ENCODE data around the gene GAGE1. TPM values are rescaled to one million over a fixed set of nuclear protein-coding genes. Genes with fewer than 3 reads are reported as not detected.
"Not testable (repeated sequence)": the region's sequence is repeated elsewhere in the genome, so short reads cannot be mapped to it uniquely, and the experiment has no call there.

The GAGE1 gene
- total RNA-seq (ENCODE audit: low replicate concordance), result not detected in 2 replicates

- not testable (repeated sequence) for H3K27ac Mint-ChIP-seq; H3K27ac ChIP-seq; H3K4me1 Mint-ChIP-seq; H3K4me2 ChIP-seq; H3K9me3 Mint-ChIP-seq; H3K79me2 ChIP-seq (ENCODE audit: low read depth); H3K4me3 ChIP-seq; H3K4me1 ChIP-seq; H3K27me3 Mint-ChIP-seq (ENCODE audit: insufficient read depth, low read depth); H4K20me1 ChIP-seq (ENCODE audit: low read depth); H3K36me3 ChIP-seq; DNase-seq (ENCODE audit: low spot score); H3F3A ChIP-seq (ENCODE audit: low read depth); H3K36me3 Mint-ChIP-seq; H3K9me3 ChIP-seq (ENCODE audit: low read depth); H3K4me3 Mint-ChIP-seq; H3K27me3 ChIP-seq; H3K9ac ChIP-seq; H2AFZ ChIP-seq (replicated peaks)
Measured at GRCh38 chrX:49598720-49599119, at the start of gene GAGE1. TSS of gene GAGE1 (plus strand) at chrX:49599020. CDS start at chrX:49600175, 1,155 bp downstream.

- not testable (repeated sequence) for H3K9me3 Mint-ChIP-seq; H3K4me3 Mint-ChIP-seq; H3K79me2 ChIP-seq (ENCODE audit: low read depth); H3K9ac ChIP-seq; H3K4me3 ChIP-seq; H3K27me3 ChIP-seq; H3K27ac ChIP-seq; H4K20me1 ChIP-seq (ENCODE audit: low read depth); H3K36me3 Mint-ChIP-seq; H3K4me1 ChIP-seq; H2AFZ ChIP-seq (replicated peaks); H3K36me3 ChIP-seq; H3K27me3 Mint-ChIP-seq (ENCODE audit: insufficient read depth, low read depth); H3F3A ChIP-seq (ENCODE audit: low read depth); H3K9me3 ChIP-seq (ENCODE audit: low read depth); H3K4me1 Mint-ChIP-seq; DNase-seq (ENCODE audit: low spot score); H3K4me2 ChIP-seq; H3K27ac Mint-ChIP-seq
Measured at GRCh38 chrX:49550989-49551388, 47.8 kb upstream of the GAGE1 start, which contains the start of gene GAGE12E. TSS of gene GAGE12E (plus strand) at chrX:49551289. CDS start at chrX:49552444, 1,155 bp downstream.

GRCh38 chrX:49560542-49560941 is 38.3 kb upstream of the GAGE1 start, which contains the start of gene GAGE12F:
TSS of gene GAGE12F (plus strand) at chrX:49560842. CDS start at chrX:49561997, 1,155 bp downstream.
- not testable (repeated sequence) for H3K4me2 ChIP-seq; H3K27me3 Mint-ChIP-seq (ENCODE audit: insufficient read depth, low read depth); H3K9me3 ChIP-seq (ENCODE audit: low read depth); H3F3A ChIP-seq (ENCODE audit: low read depth); H3K4me1 ChIP-seq; H4K20me1 ChIP-seq (ENCODE audit: low read depth); H3K27me3 ChIP-seq; H3K27ac Mint-ChIP-seq; H2AFZ ChIP-seq (replicated peaks); H3K4me1 Mint-ChIP-seq; H3K36me3 Mint-ChIP-seq; DNase-seq (ENCODE audit: low spot score); H3K9ac ChIP-seq; H3K36me3 ChIP-seq; H3K9me3 Mint-ChIP-seq; H3K4me3 ChIP-seq; H3K4me3 Mint-ChIP-seq; H3K27ac ChIP-seq; H3K79me2 ChIP-seq (ENCODE audit: low read depth)

- H3K27ac Mint-ChIP-seq; H4K20me1 ChIP-seq (ENCODE audit: low read depth); H3K9ac ChIP-seq; H3K4me3 Mint-ChIP-seq; H3K4me1 ChIP-seq; H3K9me3 Mint-ChIP-seq; H3K36me3 ChIP-seq; H3K9me3 ChIP-seq (ENCODE audit: low read depth); H3K4me2 ChIP-seq; DNase-seq (ENCODE audit: low spot score); H3F3A ChIP-seq (ENCODE audit: low read depth); H3K79me2 ChIP-seq (ENCODE audit: low read depth); H3K36me3 Mint-ChIP-seq; H3K27ac ChIP-seq; H3K4me3 ChIP-seq; H3K27me3 ChIP-seq; H3K4me1 Mint-ChIP-seq; H2AFZ ChIP-seq (replicated peaks); H3K27me3 Mint-ChIP-seq (ENCODE audit: insufficient read depth, low read depth): not testable (repeated sequence)
Measured at GRCh38 chrX:49568728-49569127, 30.1 kb upstream of the GAGE1 start.

GRCh38 chrX:49569152-49569551 is 29.7 kb upstream of the GAGE1 start:
- H3K4me1 Mint-ChIP-seq, result not testable (repeated sequence)

GRCh38 chrX:49570100-49570499 is 28.7 kb upstream of the GAGE1 start, which contains the start of gene GAGE12G:
TSS of gene GAGE12G (plus strand) at chrX:49570400. CDS start at chrX:49571555, 1,155 bp downstream.
- H3K9me3 ChIP-seq (ENCODE audit: low read depth); H3K4me3 ChIP-seq; H3K27me3 Mint-ChIP-seq (ENCODE audit: insufficient read depth, low read depth); H3K4me1 Mint-ChIP-seq; H3K4me2 ChIP-seq; H3K27ac Mint-ChIP-seq; H3K9ac ChIP-seq; H2AFZ ChIP-seq (replicated peaks); H3K4me3 Mint-ChIP-seq; H3K27ac ChIP-seq; H4K20me1 ChIP-seq (ENCODE audit: low read depth); H3K79me2 ChIP-seq (ENCODE audit: low read depth); H3K36me3 ChIP-seq; DNase-seq (ENCODE audit: low spot score); H3K27me3 ChIP-seq; H3F3A ChIP-seq (ENCODE audit: low read depth); H3K36me3 Mint-ChIP-seq; H3K4me1 ChIP-seq; H3K9me3 Mint-ChIP-seq: not testable (repeated sequence)

More at GRCh38 chrX:49569152-49569551, 29.7 kb upstream of the GAGE1 start:
- not testable (repeated sequence) for H3K9ac ChIP-seq; H4K20me1 ChIP-seq (ENCODE audit: low read depth); H2AFZ ChIP-seq (replicated peaks); H3K4me3 ChIP-seq; H3F3A ChIP-seq (ENCODE audit: low read depth); H3K27me3 Mint-ChIP-seq (ENCODE audit: insufficient read depth, low read depth); H3K4me3 Mint-ChIP-seq; H3K36me3 ChIP-seq; H3K79me2 ChIP-seq (ENCODE audit: low read depth); DNase-seq (ENCODE audit: low spot score); H3K4me2 ChIP-seq; H3K4me1 ChIP-seq; H3K27ac Mint-ChIP-seq; H3K36me3 Mint-ChIP-seq; H3K9me3 Mint-ChIP-seq; H3K27me3 ChIP-seq; H3K27ac ChIP-seq; H3K9me3 ChIP-seq (ENCODE audit: low read depth)

GRCh38 chrX:49579649-49580048 is 19.2 kb upstream of the GAGE1 start, which contains the start of gene GAGE12H:
TSS of gene GAGE12H (plus strand) at chrX:49579949. CDS start at chrX:49581104, 1,155 bp downstream.
- not testable (repeated sequence) for H3K27ac Mint-ChIP-seq; H2AFZ ChIP-seq (replicated peaks); H3K4me3 Mint-ChIP-seq; H3F3A ChIP-seq (ENCODE audit: low read depth); H3K9me3 Mint-ChIP-seq; H3K27me3 ChIP-seq; H3K4me1 ChIP-seq; H3K9me3 ChIP-seq (ENCODE audit: low read depth); DNase-seq (ENCODE audit: low spot score); H3K79me2 ChIP-seq (ENCODE audit: low read depth); H3K4me3 ChIP-seq; H3K4me1 Mint-ChIP-seq; H3K36me3 Mint-ChIP-seq; H3K36me3 ChIP-seq; H4K20me1 ChIP-seq (ENCODE audit: low read depth); H3K27ac ChIP-seq; H3K4me2 ChIP-seq; H3K27me3 Mint-ChIP-seq (ENCODE audit: insufficient read depth, low read depth); H3K9ac ChIP-seq

- H3K27me3 ChIP-seq; H3K27me3 Mint-ChIP-seq (ENCODE audit: insufficient read depth, low read depth); H3K9me3 ChIP-seq (ENCODE audit: low read depth); H3K4me3 Mint-ChIP-seq; H4K20me1 ChIP-seq (ENCODE audit: low read depth); H2AFZ ChIP-seq (replicated peaks); DNase-seq (ENCODE audit: low spot score); H3K4me1 Mint-ChIP-seq; H3K4me3 ChIP-seq; H3K4me2 ChIP-seq; H3K27ac ChIP-seq; H3F3A ChIP-seq (ENCODE audit: low read depth); H3K9ac ChIP-seq; H3K27ac Mint-ChIP-seq; H3K36me3 ChIP-seq; H3K36me3 Mint-ChIP-seq; H3K4me1 ChIP-seq; H3K79me2 ChIP-seq (ENCODE audit: low read depth); H3K9me3 Mint-ChIP-seq: not testable (repeated sequence)
Measured at GRCh38 chrX:49589196-49589595, 9.6 kb upstream of the GAGE1 start, which contains the start of gene GAGE2A. TSS of gene GAGE2A (plus strand) at chrX:49589496. CDS start at chrX:49590651, 1,155 bp downstream.
